Transverse colon (tissue), 3 donors: Measurements from ENCODE around the gene EMP2.

Experiments used
- EP300 ChIP-seq: sonication (generic); formaldehyde crosslinking; IDR thresholded peaks from one replicate; pipeline ENCODE4 v1.6.1; 2017; ENCODE audit warnings: antibody characterized with exemption, low read depth
- TF ChIP-seq, protein P1 (sequence below), 5 experiments: fragments of 200-600 bp in 3 of 5; fragments of 450-650 bp in 2 of 5; sonication (generic) in 3 of 5; IDR thresholded peaks; 1 replicate in 2 of 5; 2 replicates in 3 of 5; pipeline ENCODE4 v1.5.1; 2016 to 2017; ENCODE audit warnings: antibody characterized with exemption in 5 of 5, inconsistent platforms in 3 of 5, mild to moderate bottlenecking in 2 of 5, moderate library complexity in 1 of 5

DNA sequence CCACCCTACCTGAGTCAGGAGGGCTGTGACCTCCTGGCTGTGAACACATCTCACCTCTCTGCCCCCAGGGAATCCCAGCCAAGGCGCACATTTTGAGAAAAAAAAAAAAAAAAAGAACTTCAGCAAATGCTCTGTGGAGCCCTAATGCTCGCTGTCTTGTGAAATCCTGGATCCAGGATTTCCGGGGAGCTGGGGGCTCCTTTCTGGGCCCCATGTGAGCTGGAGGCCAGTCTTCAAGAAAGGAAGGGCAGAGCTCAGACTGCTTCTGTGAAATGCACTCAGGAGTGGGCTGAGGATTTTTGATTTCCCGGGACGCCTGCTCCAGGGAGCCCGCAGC is 36.0 kb upstream of the EMP2 start:
- TF ChIP-seq, protein P1, sequence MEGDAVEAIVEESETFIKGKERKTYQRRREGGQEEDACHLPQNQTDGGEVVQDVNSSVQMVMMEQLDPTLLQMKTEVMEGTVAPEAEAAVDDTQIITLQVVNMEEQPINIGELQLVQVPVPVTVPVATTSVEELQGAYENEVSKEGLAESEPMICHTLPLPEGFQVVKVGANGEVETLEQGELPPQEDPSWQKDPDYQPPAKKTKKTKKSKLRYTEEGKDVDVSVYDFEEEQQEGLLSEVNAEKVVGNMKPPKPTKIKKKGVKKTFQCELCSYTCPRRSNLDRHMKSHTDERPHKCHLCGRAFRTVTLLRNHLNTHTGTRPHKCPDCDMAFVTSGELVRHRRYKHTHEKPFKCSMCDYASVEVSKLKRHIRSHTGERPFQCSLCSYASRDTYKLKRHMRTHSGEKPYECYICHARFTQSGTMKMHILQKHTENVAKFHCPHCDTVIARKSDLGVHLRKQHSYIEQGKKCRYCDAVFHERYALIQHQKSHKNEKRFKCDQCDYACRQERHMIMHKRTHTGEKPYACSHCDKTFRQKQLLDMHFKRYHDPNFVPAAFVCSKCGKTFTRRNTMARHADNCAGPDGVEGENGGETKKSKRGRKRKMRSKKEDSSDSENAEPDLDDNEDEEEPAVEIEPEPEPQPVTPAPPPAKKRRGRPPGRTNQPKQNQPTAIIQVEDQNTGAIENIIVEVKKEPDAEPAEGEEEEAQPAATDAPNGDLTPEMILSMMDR (IDR thresholded peaks at IDR 0.05): no peak
- TF ChIP-seq EP300: no peak
